ENCODE measurements around the gene MCAT. TPM values are rescaled to one million over a fixed set of nuclear protein-coding genes. Genes with fewer than 3 reads are reported as not detected.

Gene MCAT
- total RNA-seq, 1 experiment from 2014 or later: 23.9 TPM

DNA sequence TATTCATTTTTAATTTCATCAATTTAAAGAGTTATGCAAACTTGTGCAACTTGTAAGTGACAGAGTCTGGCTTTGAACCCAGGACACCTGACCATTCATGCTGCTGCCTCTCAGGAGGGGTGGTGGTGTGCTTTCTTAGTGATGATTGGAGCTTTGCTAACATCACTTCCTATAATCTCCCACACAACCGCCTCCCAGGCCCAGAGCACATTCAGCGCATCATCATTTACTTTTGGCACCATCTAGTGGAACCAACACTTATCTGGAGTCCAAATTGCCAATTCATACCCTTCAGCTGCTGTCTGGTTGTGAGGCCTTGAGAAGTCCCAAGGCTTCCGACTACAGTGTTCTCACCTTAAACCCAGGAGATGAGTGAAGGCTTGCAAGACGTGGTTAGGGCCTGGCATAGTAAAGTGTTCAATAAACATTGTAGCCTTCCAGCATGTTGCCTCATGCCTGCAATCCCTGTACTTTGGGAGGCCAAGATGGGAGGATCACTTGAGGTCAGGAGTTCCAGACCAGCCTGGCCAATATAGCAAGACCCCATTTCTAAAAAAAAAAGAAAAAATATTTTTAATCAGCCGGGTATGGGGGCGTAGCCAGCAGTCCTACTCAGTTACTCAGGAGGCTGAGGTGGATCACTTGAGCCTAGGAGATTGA lies 52.9 kb downstream of the MCAT start:
- DNase-seq: peak; percentile 60
- CTCF ChIA-PET: interaction anchor here (0.6 to 1.0 kb wide), 8 partner anchors 9 to 362 kb away, joined by 3 to 9 read pairs (median 4); no protein-coding TSS in a partner anchor
- H3K4me3 Mint-ChIP-seq (ENCODE audit: low read depth, unreplicated experiment): no peak overlapping the region
- TF ChIP-seq, protein P1, sequence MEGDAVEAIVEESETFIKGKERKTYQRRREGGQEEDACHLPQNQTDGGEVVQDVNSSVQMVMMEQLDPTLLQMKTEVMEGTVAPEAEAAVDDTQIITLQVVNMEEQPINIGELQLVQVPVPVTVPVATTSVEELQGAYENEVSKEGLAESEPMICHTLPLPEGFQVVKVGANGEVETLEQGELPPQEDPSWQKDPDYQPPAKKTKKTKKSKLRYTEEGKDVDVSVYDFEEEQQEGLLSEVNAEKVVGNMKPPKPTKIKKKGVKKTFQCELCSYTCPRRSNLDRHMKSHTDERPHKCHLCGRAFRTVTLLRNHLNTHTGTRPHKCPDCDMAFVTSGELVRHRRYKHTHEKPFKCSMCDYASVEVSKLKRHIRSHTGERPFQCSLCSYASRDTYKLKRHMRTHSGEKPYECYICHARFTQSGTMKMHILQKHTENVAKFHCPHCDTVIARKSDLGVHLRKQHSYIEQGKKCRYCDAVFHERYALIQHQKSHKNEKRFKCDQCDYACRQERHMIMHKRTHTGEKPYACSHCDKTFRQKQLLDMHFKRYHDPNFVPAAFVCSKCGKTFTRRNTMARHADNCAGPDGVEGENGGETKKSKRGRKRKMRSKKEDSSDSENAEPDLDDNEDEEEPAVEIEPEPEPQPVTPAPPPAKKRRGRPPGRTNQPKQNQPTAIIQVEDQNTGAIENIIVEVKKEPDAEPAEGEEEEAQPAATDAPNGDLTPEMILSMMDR (IDR thresholded peaks at IDR 0.05; ENCODE audit: unreplicated experiment): peak; percentile 12
- H3K4me1 Mint-ChIP-seq (ENCODE audit: low read depth, unreplicated experiment): peaks cover 7% of the 10 kb centered on the region
- H3K36me3 Mint-ChIP-seq (ENCODE audit: insufficient read depth, unreplicated experiment): peaks cover 13% of the 10 kb centered on the region
- peaks cover 2% of the 10 kb centered on the region for H3K9me3 Mint-ChIP-seq (ENCODE audit: low read depth, unreplicated experiment)
- no TSS peak for BruUV-seq (replicated peaks)
- no peaks in the 10 kb centered on the region for H3K27me3 Mint-ChIP-seq (ENCODE audit: unreplicated experiment)
- no peak overlapping the region for H3K27ac Mint-ChIP-seq (ENCODE audit: unreplicated experiment)
- intact Hi-C loops (cut with micrococcal nuclease; ENCODE audit: unreplicated experiment): loop anchor here (10.0 kb wide), 1 partner anchor 305 kb away; no protein-coding TSS in a partner anchor

- Mint-ChIP-seq H3K27me3 (ENCODE audit: unreplicated experiment) (no peaks in the 10 kb centered on the region), H3K9me3 (ENCODE audit: low read depth, unreplicated experiment) (peaks cover 2% of the 10 kb centered on the region), H3K27ac (ENCODE audit: unreplicated experiment) (peak within 1 kb of the TSS; percentile 58), H3K4me1 (ENCODE audit: low read depth, unreplicated experiment) (peaks cover 7% of the 10 kb centered on the region), H3K36me3 (ENCODE audit: insufficient read depth, unreplicated experiment) (peaks cover 13% of the 10 kb centered on the region), H3K4me3 (ENCODE audit: low read depth, unreplicated experiment) (peak within 1 kb of the TSS; percentile 86)
- CTCF ChIA-PET: no interaction called here
- intact Hi-C loops (cut with micrococcal nuclease; ENCODE audit: unreplicated experiment): no loop called here
- BruUV-seq (replicated peaks): no TSS peak
- peak; percentile 95 for DNase-seq
- TF ChIP-seq, protein P1 (IDR thresholded peaks at IDR 0.05; ENCODE audit: unreplicated experiment): no peak
These were observed 54.0 kb downstream of the MCAT start, which contains the start of gene TTLL1 for GRCh38 chr22:43088984-43089717. Gene TTLL1, minus strand, starts transcription at chr22:43089391. Its CDS starts 13,805 bp downstream, at chr22:43075586.

DNA sequence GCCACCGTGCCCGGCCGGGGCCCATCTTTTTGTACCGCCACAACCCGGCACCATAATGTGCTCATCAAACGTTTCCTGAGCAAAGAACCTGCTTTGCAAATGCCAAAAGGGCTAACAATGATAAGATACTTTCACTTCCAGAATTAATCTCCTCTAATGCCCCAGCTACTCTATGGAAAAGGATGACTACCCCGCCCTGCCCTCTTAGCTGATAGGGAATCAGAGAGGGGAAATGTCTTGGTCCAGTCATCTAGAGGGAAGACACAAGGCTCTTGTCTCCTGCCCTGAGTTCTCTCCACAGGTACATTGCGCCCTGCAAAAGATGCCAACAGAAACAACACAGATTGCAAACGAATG lies 54.6 kb downstream of the MCAT start:
- H3K4me3 Mint-ChIP-seq (ENCODE audit: low read depth, unreplicated experiment): peak overlapping the region; percentile 86
- TSS peak; percentile 57 for BruUV-seq (replicated peaks)
- TF ChIP-seq, protein P1 (IDR thresholded peaks at IDR 0.05; ENCODE audit: unreplicated experiment): no peak
- DNase-seq: no peak
- H3K36me3 Mint-ChIP-seq (ENCODE audit: insufficient read depth, unreplicated experiment): peaks cover 13% of the 10 kb centered on the region
- intact Hi-C loops (cut with micrococcal nuclease; ENCODE audit: unreplicated experiment): no loop called here
- H3K27me3 Mint-ChIP-seq (ENCODE audit: unreplicated experiment): no peaks in the 10 kb centered on the region
- H3K4me1 Mint-ChIP-seq (ENCODE audit: low read depth, unreplicated experiment): peaks cover 7% of the 10 kb centered on the region
- CTCF ChIA-PET: no interaction called here
- H3K27ac Mint-ChIP-seq (ENCODE audit: unreplicated experiment): peak overlapping the region; percentile 58
- H3K9me3 Mint-ChIP-seq (ENCODE audit: low read depth, unreplicated experiment): peaks cover 2% of the 10 kb centered on the region

- Mint-ChIP-seq H3K27ac (ENCODE audit: unreplicated experiment) (no peak overlapping the region), H3K36me3 (ENCODE audit: insufficient read depth, unreplicated experiment) (peaks cover 13% of the 10 kb centered on the region), H3K27me3 (ENCODE audit: unreplicated experiment) (no peaks in the 10 kb centered on the region), H3K9me3 (ENCODE audit: low read depth, unreplicated experiment) (peaks cover 2% of the 10 kb centered on the region), H3K4me1 (ENCODE audit: low read depth, unreplicated experiment) (peaks cover 8% of the 10 kb centered on the region), H3K4me3 (ENCODE audit: low read depth, unreplicated experiment) (no peak overlapping the region)
- TF ChIP-seq, protein P1 (IDR thresholded peaks at IDR 0.05; ENCODE audit: unreplicated experiment): no peak
- no peak for DNase-seq
- CTCF ChIA-PET: no interaction called here
- intact Hi-C loops (cut with micrococcal nuclease; ENCODE audit: unreplicated experiment): no loop called here
- no TSS peak for BruUV-seq (replicated peaks)
These were observed 57.3 kb downstream of the MCAT start for GRCh38 chr22:43085658-43086606.
